HG02852 (cell line): Measurements from ENCODE around the gene PWWP2B.

Experiments
- ATAC-seq: cut with Tn5 transposase; IDR thresholded peaks from one replicate; pipeline ENCODE4 v1.9.1; 2021; ENCODE audit warnings: mild to moderate bottlenecking, moderate library complexity; ENCODE audit not compliant: unreplicated experiment

The PWWP2B gene

GRCh38 chr10:132416566-132417256 lies 19.7 kb downstream of the PWWP2B start:
- ATAC-seq = no peak

GRCh38 chr10:132417257-132417910 lies 20.4 kb downstream of the PWWP2B start:
- no peak for ATAC-seq

GRCh38 chr10:132417957-132418441 lies 21.0 kb downstream of the PWWP2B start:
- ATAC-seq = no peak

- no peak for ATAC-seq
Observed at GRCh38 chr10:132418527-132419416, 21.8 kb downstream of the PWWP2B start.

GRCh38 chr10:132419538-132420468 lies 22.8 kb downstream of the PWWP2B start:
- ATAC-seq = no peak

- ATAC-seq = no peak
Observed at GRCh38 chr10:132420469-132420980, 23.5 kb downstream of the PWWP2B start.

- ATAC-seq = no peak
Observed at GRCh38 chr10:132420981-132421846, 24.2 kb downstream of the PWWP2B start.

GRCh38 chr10:132421847-132422751 lies 25.1 kb downstream of the PWWP2B start:
- no peak for ATAC-seq

GRCh38 chr10:132422903-132423825 lies 26.2 kb downstream of the PWWP2B start:
- ATAC-seq = no peak

- no peak for ATAC-seq
Observed at GRCh38 chr10:132423966-132424861, 27.2 kb downstream of the PWWP2B start.

- ATAC-seq = no peak
Observed at GRCh38 chr10:132425029-132425756, 28.2 kb downstream of the PWWP2B start.

- ATAC-seq = no peak
Observed at GRCh38 chr10:132425757-132426155, 28.8 kb downstream of the PWWP2B start.

- no peak for ATAC-seq
Observed at GRCh38 chr10:132427006-132427771, 30.2 kb downstream of the PWWP2B start.

- ATAC-seq = no peak
Observed at GRCh38 chr10:132427939-132428367, 31.0 kb downstream of the PWWP2B start.
